ENCODE results near the gene CDKL4. TPM values are rescaled to one million over a fixed set of nuclear protein-coding genes. Genes with fewer than 3 reads are reported as not detected.
"Not testable (repeated sequence)": the region's sequence is repeated elsewhere in the genome, so short reads cannot be mapped to it uniquely, and the experiment has no call there.

CDKL4 gene
- total and polyA plus RNA-seq, 10 donors = 0.22 to 1.8 (median 0.95) TPM; not detected in 3

DNA sequence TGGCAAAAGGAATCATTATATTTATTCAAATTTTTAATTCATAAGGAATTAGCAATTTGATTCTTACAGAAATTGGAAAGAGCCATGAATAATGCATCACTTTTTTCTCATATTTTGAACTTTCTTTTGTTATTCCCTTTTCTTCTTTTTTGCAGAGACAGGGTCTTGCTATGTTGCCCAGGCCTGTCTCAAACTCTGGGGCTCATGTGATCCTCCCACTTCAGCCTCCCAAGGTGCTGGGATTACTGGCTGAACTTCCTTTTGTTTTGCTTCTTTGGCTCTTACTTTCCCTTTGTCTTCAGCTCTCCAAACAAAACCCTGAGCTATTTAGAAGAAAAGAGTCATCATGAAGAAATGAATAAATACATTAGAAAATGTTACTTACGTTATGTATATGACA is 30.8 kb downstream of the CDKL4 start:
- peaks cover 0 to 18% (median 5%) of the 10 kb centered on the region in 6 donors for H3K4me1 ChIP-seq
- WGBS, 5 donors = 91 to 100% (median 96%) methylated on average over 1 of the region's 1 CpG
- no peak for TF ChIP-seq POLR2AphosphoS5 (IDR thresholded peaks at IDR 0.05)
- TF ChIP-seq, protein P1, sequence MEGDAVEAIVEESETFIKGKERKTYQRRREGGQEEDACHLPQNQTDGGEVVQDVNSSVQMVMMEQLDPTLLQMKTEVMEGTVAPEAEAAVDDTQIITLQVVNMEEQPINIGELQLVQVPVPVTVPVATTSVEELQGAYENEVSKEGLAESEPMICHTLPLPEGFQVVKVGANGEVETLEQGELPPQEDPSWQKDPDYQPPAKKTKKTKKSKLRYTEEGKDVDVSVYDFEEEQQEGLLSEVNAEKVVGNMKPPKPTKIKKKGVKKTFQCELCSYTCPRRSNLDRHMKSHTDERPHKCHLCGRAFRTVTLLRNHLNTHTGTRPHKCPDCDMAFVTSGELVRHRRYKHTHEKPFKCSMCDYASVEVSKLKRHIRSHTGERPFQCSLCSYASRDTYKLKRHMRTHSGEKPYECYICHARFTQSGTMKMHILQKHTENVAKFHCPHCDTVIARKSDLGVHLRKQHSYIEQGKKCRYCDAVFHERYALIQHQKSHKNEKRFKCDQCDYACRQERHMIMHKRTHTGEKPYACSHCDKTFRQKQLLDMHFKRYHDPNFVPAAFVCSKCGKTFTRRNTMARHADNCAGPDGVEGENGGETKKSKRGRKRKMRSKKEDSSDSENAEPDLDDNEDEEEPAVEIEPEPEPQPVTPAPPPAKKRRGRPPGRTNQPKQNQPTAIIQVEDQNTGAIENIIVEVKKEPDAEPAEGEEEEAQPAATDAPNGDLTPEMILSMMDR (IDR thresholded peaks at IDR 0.05 in 8 of 11, conservative IDR thresholded peaks at IDR 0.05 in 3 of 11) = no peak

DNA sequence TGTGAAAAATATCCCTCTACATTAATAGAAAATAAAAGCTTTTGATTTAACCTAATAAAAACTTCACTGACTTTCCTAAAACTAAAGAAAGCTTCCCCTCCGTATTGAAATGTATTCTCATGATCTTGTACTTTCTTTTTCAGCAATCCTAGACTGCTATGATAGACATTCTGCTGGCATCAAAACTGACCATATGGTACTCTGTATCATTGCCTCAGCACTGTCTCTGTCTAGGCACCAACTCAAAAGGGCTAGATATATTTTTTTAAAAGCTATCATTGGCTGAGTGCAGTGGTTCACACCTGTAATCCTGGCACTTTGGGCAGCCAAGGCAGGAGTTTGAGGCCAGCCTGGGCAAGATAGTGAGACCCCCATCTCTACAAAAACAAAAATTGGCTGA is 32.9 kb downstream of the CDKL4 start:
- Histone ChIP-seq H3K27me3 (replicated peaks in 1 of 7) (no peaks in the 10 kb centered on the region), H3K36me3 (no peaks in the 10 kb centered on the region), H3K4me1 (no peaks in the 10 kb centered on the region), H3K9me3 (no peaks in the 10 kb centered on the region), H3K27ac (no peak overlapping the region), H3K4me3 (no peak overlapping the region)
- DNase-seq = no peak
- WGBS, 5 donors = 79 to 100% (median 88%) methylated on average over 1 of the region's 1 CpG
- TF ChIP-seq, protein P1 (IDR thresholded peaks at IDR 0.05 in 8 of 11, conservative IDR thresholded peaks at IDR 0.05 in 3 of 11) = no peak
- TF ChIP-seq POLR2AphosphoS5 (IDR thresholded peaks at IDR 0.05) (no peak), POLR2A (IDR thresholded peaks at IDR 0.05) (no peak)
- intact Hi-C loops (cut with DNase I; ENCODE audit: low total_unique reads) = no loop called here

More for the DNA sequence above, 30.8 kb downstream of the CDKL4 start:
- H3K27me3 ChIP-seq (replicated peaks in 1 of 7) = no peaks in the 10 kb centered on the region
- H3K27ac ChIP-seq = no peak overlapping the region
- no peaks in the 10 kb centered on the region for H3K9me3 ChIP-seq
- DNase-seq = no peak
- H3K4me3 ChIP-seq = no peak overlapping the region
- H3K36me3 ChIP-seq = no peaks in the 10 kb centered on the region
- intact Hi-C loops (cut with DNase I; ENCODE audit: low total_unique reads) = no loop called here

DNA sequence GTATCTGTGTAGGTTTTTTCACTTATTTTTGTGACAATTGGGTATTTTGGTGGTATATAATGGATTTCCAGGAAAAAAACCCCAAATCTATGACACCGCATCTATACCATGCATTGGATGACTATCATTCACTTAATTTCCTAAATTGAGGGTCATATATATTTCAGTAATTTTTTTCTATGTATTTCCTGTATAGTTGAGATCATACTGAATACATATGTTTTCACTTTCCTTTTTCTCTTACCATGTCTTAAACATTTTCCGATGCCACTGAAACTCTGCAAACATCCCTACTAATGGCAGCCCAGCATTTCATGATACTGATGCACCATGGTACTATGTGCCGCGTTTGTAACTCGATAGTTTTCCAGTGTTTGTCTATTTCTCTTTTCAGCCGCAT is 40.4 kb downstream of the CDKL4 start:
- intact Hi-C loops (cut with DNase I; ENCODE audit: low total_unique reads) = no loop called here
- H3K9me3 ChIP-seq = peaks cover 0 to 12% (median 0%) of the 10 kb centered on the region in 8 donors
- no peak overlapping the region for H3K27ac ChIP-seq
- WGBS, 5 donors = 79 to 97% (median 92%) methylated on average over 6 of the region's 6 CpGs
- H3K27me3 ChIP-seq (replicated peaks in 1 of 7) = no peaks in the 10 kb centered on the region
- no peak for TF ChIP-seq POLR2A (IDR thresholded peaks at IDR 0.05)
- TF ChIP-seq, protein P1 (IDR thresholded peaks at IDR 0.05 in 8 of 11, conservative IDR thresholded peaks at IDR 0.05 in 3 of 11) = no peak
- no peak for TF ChIP-seq POLR2AphosphoS5 (IDR thresholded peaks at IDR 0.05)
- H3K4me3 ChIP-seq = no peak overlapping the region
- DNase-seq = no peak
- H3K36me3 ChIP-seq = no peaks in the 10 kb centered on the region
- H3K4me1 ChIP-seq = no peaks in the 10 kb centered on the region

DNA sequence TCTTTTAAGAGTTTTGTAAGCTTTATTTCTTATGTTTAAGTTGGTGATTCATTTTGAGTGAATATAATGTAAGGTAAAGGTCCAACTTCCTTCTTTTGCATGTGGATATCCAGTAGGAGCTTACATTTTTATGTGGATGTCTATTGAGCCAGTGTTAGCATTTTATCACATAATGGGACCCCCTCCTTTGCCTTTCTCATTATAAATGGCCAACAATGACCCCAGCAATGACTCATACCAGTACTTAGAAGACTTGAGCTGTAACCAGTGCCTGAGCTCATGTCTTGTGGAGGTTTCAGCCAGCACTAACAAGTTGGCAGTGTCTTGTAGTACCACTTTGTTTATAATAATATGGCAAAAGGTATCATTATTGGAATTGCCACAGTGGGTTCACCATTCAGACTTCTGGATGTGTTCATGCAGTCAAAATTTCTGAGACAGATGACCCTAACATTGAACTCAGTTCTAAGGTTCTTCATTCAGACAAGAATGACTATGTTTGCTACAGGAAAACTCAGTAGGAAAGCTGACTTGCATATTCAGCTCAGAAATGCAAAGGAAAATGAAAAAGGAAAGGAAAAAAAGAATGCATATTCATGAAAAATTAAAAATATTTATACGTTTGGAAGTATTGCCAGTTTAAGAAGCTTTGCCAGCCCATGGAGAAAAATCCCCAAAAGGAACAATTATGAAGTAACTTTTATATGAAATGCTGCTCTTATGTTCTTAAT is 41.0 kb downstream of the CDKL4 start:
- no peaks in the 10 kb centered on the region for H3K36me3 ChIP-seq
- H3K27me3 ChIP-seq (replicated peaks in 1 of 7) = no peaks in the 10 kb centered on the region
- WGBS, 5 donors = 81 to 97% (median 88%) methylated on average over 1 of the region's 1 CpG
- H3K4me3 ChIP-seq = no peak overlapping the region
- no peak for TF ChIP-seq POLR2AphosphoS5 (IDR thresholded peaks at IDR 0.05)
- no peak for TF ChIP-seq POLR2A (IDR thresholded peaks at IDR 0.05)
- TF ChIP-seq, protein P1 (IDR thresholded peaks at IDR 0.05 in 8 of 11, conservative IDR thresholded peaks at IDR 0.05 in 3 of 11) = no peak
- intact Hi-C loops (cut with DNase I; ENCODE audit: low total_unique reads) = no loop called here
- no peak overlapping the region for H3K27ac ChIP-seq
- H3K9me3 ChIP-seq = peaks cover 0 to 16% (median 0%) of the 10 kb centered on the region in 8 donors
- DNase-seq = no peak
- H3K4me1 ChIP-seq = no peaks in the 10 kb centered on the region

DNA sequence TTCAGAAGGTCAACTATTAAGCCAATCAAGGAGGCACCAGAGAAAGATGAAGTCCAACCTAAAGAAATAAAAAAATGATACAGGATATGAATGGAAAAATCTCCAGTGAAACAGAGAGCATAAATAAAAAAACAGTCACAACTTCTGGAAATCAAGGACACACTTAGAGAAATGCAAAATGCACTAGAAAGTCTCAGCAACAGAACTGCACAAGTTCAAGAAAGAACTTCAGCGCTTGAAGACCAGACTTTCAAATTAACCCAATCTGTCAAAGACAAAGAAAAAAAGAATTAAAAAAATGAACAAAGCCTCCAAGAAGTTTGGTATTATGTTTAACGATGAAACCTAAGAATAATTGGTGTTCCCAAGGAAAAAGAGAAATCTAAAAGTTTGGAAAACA is 46.8 kb downstream of the CDKL4 start:
- DNase-seq; H3K36me3 ChIP-seq; H3K27ac ChIP-seq; H3K4me1 ChIP-seq; H3K4me3 ChIP-seq; intact Hi-C loops (cut with DNase I; ENCODE audit: low total_unique reads); H3K27me3 ChIP-seq (replicated peaks in 1 of 7): not testable (repeated sequence)
- peaks cover 0 to 33% (median 13%) of the 10 kb centered on the region in 8 donors for H3K9me3 ChIP-seq
- 93 to 100% (median 96%) methylated on average over 2 of the region's 2 CpGs for WGBS, 5 donors

Measured in spleen (tissue), 11 donors.